Skeletal muscle satellite cell (primary cell): ENCODE measurements around the gene LRIG2. TPM values are rescaled to one million over a fixed set of nuclear protein-coding genes. Genes with fewer than 3 reads are reported as not detected.
"Not testable (repeated sequence)": the region's sequence is repeated elsewhere in the genome, so short reads cannot be mapped to it uniquely, and the experiment has no call there.

ENCODE experiments used
- H3K27me3 ChIP-seq: 2 replicates; pipeline ENCODE4 v1.7.0; 2013; ENCODE audit warnings: low read length; ENCODE audit not compliant: control insufficient read depth, insufficient read depth
- H3K36me3 ChIP-seq: 2 replicates; pipeline ENCODE4 v1.7.0; 2013; ENCODE audit warnings: mild to moderate bottlenecking, control low read depth, low read length; ENCODE audit not compliant: insufficient read depth
- H3K4me1 ChIP-seq: 2 replicates; pipeline ENCODE4 v1.7.0; 2013; ENCODE audit warnings: low read length; ENCODE audit not compliant: control insufficient read depth, insufficient read depth
- H3K4me2 ChIP-seq: 2 replicates; pipeline ENCODE4 v1.7.0; 2013; ENCODE audit warnings: mild to moderate bottlenecking, low read length
- H3K4me3 ChIP-seq: 2 replicates; pipeline ENCODE4 v1.7.0; 2013; ENCODE audit warnings: low read length
- H3K9ac ChIP-seq: 2 replicates; pipeline ENCODE4 v1.7.0; 2013; ENCODE audit warnings: mild to moderate bottlenecking, low read depth, low read length, moderate library complexity
- H3K9me3 ChIP-seq: replicated peaks from 2 replicates; pipeline ENCODE4 v1.7.0; 2013; ENCODE audit warnings: mild to moderate bottlenecking, control low read depth, low read length
- total RNA-seq: library from RNA; depleted of rRNA; stranded (reverse); fragments of >200 nt; gene quantifications from 2 replicates; pipeline ENCODE4 v1.2.3, GENCODE V29; 2012; rRNA removed

The LRIG2 gene, protein sequence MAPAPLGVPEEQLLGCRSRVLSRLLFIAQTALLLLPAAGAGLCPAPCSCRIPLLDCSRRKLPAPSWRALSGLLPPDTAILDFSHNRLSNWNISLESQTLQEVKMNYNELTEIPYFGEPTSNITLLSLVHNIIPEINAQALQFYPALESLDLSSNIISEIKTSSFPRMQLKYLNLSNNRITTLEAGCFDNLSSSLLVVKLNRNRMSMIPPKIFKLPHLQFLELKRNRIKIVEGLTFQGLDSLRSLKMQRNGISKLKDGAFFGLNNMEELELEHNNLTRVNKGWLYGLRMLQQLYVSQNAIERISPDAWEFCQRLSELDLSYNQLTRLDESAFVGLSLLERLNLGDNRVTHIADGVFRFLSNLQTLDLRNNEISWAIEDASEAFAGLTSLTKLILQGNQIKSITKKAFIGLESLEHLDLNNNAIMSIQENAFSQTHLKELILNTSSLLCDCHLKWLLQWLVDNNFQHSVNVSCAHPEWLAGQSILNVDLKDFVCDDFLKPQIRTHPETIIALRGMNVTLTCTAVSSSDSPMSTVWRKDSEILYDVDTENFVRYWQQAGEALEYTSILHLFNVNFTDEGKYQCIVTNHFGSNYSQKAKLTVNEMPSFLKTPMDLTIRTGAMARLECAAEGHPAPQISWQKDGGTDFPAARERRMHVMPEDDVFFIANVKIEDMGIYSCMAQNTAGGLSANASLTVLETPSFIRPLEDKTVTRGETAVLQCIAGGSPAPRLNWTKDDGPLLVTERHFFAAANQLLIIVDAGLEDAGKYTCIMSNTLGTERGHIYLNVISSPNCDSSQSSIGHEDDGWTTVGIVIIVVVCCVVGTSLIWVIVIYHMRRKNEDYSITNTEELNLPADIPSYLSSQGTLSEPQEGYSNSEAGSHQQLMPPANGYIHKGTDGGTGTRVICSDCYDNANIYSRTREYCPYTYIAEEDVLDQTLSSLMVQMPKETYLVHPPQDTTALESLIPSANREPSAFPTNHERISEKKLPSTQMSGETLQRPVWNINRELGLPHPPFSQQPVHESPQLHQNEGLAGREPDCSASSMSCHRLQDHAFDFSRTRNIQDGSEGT
- 7.9 and 17.2 TPM in 2 replicates for total RNA-seq

DNA sequence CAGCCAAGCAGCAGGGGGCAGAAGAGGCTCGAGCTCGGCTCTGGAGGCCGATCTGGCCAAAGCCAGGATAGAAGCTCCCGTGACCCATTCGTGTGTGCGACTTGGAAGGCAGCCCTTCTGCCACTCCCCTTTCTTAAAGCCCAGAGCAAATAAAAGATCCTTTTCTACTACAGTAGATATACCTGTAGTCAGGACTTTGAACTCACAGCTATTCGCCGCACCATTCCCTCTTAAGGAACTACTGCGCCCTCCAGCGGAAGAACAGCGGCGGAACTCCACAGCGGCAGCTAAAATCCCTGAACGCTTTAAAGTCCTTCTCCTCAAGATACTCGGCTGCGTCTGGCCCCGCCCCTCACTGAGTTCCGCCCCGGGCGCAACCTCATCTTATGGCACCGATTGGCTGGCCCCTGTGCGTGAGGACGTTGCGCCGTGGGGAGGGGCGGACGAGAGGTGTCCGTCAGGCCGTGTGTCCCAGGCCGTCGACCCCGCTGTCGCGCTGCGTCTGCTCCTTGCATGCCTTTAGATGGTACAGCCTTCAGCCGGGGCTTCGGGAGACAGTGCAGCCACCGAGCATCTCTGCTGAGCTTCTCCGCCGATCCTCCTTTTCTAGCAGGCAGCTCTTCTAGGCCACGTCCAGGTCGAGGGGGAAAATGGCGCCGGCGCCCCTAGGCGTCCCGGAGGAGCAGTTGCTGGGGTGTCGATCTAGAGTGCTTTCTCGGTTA lies at the start of gene LRIG2:
TSS of gene LRIG2 (plus strand) at position 442 of the 722 bp plus-strand sequence. CDS start at position 651, 209 bp downstream.
- Histone ChIP-seq H3K9ac (peak within 1 kb of the TSS; percentile 88), H3K4me3 (peak within 1 kb of the TSS; percentile 92), H3K4me2 (peak within 1 kb of the TSS; percentile 86), H3K9me3 (no peaks in the 10 kb centered on the region), H3K27me3 (no peaks in the 10 kb centered on the region), H3K4me1 (peaks cover 9% of the 10 kb centered on the region), H3K36me3 (no peaks in the 10 kb centered on the region)

DNA sequence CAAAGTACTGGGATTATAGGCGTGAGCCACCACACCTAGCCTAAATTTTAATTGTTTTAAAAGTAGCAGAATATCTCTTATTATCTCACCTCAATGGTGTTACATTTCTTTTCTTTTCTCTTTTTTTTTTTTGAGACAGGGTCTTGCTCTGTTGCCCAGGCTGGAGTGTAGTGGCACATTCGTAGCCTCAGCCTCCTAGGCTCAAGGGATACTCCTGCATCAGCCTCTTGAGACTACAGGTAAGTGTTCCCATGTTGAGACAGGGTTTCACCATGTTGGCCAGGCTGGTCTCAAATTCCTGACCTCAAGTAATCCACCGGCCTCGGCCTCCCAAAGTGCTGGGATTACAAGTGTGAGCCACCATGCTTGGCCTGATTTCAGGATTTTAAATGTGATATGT lies 49.7 kb upstream of the LRIG2 start:
- H3K4me2 ChIP-seq, H3K36me3 ChIP-seq, H3K27me3 ChIP-seq, H3K4me1 ChIP-seq, H3K4me3 ChIP-seq, H3K9me3 ChIP-seq, H3K9ac ChIP-seq: not testable (repeated sequence)

DNA sequence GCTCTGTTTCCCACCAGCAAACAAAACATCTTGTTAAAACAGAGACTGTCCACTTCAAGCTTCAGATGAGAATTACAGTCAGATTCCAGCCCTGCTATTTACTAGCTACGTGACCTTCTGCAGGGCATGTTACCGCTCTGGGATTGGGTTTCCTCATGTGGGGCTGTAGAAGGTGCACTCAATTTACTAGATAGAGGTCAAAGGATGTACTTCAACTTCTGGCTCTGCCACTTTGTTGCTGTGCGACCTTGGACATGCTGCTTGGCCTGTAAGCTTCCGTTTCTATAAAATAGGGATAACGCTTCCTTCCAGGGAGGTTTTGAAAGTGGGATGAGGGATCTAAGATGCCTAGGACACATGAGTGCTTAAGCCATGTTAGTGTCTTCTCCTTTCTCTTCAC lies 46.0 kb upstream of the LRIG2 start:
- Histone ChIP-seq H3K36me3 (no peaks in the 10 kb centered on the region), H3K4me1 (no peaks in the 10 kb centered on the region), H3K9ac (no peak overlapping the region), H3K27me3 (no peaks in the 10 kb centered on the region), H3K4me3 (no peak overlapping the region), H3K9me3 (no peaks in the 10 kb centered on the region), H3K4me2 (no peak overlapping the region)

DNA sequence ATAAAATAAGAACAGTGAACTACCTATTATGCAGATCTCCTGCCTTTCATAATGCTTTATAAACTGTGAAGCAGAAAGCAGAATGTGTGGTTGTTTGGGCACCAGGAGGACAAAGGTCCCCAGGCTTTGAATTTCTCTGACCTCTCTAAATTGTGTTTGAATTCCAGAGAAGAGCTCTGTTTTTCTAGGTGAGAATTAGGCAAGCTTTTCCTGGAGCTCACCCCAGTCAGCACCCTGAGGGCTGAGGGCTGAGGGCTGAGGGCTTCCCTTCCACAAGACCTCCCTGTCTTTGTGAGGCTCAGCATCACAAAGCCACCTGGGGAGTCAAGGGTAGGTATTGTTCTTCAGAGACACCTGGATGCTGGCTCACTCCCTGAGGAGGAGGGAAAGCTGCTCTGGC lies 45.5 kb upstream of the LRIG2 start:
- Histone ChIP-seq H3K27me3 (no peaks in the 10 kb centered on the region), H3K4me2 (no peak overlapping the region), H3K9ac (no peak overlapping the region), H3K4me1 (no peaks in the 10 kb centered on the region), H3K9me3 (no peaks in the 10 kb centered on the region), H3K36me3 (no peaks in the 10 kb centered on the region), H3K4me3 (no peak overlapping the region)

DNA sequence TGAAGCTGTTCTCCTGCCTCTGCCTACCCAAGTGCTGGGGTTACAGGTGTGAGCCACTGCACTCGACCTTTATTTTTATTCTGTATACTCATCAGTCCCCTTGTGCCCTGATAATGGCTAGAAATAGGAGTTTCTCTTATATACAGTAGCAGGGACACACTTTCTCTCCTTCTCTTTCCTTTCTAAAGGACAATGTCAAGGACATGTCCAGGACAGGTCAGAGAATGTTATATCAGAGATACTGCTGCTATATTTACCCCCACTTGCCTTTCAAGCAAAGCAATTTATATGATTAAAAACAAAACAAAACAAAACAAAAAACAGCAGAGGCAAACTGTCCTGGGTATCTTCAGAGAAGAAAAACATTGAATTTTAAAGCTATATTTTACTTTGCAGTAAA lies 43.2 kb upstream of the LRIG2 start:
- H3K36me3 ChIP-seq: no peaks in the 10 kb centered on the region
- no peaks in the 10 kb centered on the region for H3K27me3 ChIP-seq
- H3K9me3 ChIP-seq: no peaks in the 10 kb centered on the region
- H3K9ac ChIP-seq: no peak overlapping the region
- H3K4me1 ChIP-seq: no peaks in the 10 kb centered on the region
- no peak overlapping the region for H3K4me2 ChIP-seq
- no peak overlapping the region for H3K4me3 ChIP-seq

DNA sequence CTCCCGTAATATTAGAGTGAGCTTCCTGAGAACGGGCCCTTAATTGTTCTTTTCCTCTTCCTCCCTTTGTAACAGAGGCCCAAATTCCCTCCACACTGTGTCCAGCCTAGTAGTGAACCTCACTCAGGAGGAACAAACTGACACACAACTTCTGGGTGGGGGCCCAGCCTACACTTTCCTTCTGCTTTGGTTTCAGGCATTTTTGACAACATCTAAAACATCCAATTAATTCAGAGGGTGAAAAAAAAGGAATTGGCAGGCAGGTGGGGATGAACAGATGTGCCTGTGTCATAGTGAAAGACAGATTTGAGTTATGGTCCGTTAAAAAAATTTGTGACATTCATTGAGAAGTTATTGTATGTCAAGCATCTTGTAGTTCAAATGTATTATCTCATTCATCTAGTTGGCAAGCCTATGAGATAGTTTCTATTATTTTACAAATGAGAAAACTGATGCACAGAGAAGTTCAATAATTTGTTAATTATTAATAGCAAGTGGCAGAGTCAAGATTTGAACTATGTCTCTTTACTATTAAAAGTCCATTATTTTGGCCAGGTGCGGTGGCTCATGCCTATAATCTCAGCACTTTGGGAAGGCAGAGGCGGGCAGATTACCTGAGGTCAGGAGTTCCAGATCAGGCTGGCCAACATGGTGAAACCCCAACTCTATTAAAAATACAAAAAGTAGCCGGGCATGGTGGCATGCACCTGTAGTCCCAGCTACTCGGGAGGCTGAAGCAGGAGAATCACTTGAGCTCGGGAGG lies 41.6 kb upstream of the LRIG2 start:
- Histone ChIP-seq H3K4me3 (no peak overlapping the region), H3K9me3 (no peaks in the 10 kb centered on the region), H3K9ac (no peak overlapping the region), H3K4me2 (no peak overlapping the region), H3K4me1 (no peaks in the 10 kb centered on the region), H3K27me3 (no peaks in the 10 kb centered on the region), H3K36me3 (no peaks in the 10 kb centered on the region)

DNA sequence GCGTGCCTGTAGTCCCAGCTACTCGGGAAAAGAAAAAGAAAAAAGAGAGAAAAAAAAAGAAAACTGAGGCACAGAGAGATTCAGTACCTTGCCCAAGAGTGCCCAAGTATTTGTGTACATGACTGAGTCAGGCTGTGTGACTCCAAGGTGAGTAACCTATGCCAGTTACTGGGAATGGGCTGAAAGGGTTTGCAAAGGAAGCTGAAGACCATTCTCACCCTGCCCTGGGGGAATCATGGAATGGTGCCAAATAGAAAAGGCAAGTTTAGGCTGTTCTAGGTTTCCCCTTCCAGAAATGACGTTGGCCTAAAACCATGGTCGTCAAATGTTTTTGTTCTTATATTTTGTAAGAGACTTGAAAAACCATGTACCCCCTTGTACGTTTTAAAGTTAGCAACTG lies 37.9 kb upstream of the LRIG2 start:
- Histone ChIP-seq H3K9ac (no peak overlapping the region), H3K4me2 (no peak overlapping the region), H3K9me3 (no peaks in the 10 kb centered on the region), H3K4me1 (peaks cover 4% of the 10 kb centered on the region), H3K36me3 (no peaks in the 10 kb centered on the region), H3K27me3 (no peaks in the 10 kb centered on the region), H3K4me3 (no peak overlapping the region)

DNA sequence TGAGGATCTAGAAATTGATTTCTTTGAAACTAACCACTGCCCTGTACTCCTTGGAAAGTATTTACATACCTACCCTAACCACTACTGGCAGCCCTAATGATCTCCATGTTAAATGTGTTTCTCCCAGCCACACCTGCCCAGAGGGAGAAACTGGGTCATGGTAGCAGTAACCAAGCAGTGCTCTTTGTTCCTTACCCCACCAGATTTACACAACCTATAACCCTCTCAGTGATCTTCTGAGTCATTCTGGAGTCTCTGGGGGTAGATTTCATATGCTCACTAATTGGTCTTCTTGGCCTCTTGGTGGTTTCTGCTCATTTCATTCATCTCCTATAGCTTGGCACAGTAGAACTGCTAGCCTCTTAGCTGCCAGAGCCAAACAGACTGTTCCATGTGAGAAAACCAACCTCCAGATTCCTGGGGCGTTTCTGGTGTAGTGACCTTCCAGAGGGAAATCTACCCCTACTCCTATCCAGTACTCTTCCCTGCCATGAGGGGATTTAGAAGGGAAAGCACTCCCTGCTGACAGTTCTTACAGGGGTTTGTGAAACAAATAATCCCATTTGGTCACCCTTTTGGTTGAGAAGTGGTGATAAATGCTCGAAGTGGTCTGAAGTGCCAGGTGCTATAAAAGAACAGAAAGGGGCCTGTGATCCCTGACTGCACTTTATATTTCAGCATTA lies 36.2 kb upstream of the LRIG2 start:
- no peak overlapping the region for H3K4me2 ChIP-seq
- H3K9ac ChIP-seq: no peak overlapping the region
- H3K36me3 ChIP-seq: no peaks in the 10 kb centered on the region
- H3K4me3 ChIP-seq: no peak overlapping the region
- peaks cover 7% of the 10 kb centered on the region for H3K4me1 ChIP-seq
- H3K9me3 ChIP-seq: no peaks in the 10 kb centered on the region
- H3K27me3 ChIP-seq: no peaks in the 10 kb centered on the region

DNA sequence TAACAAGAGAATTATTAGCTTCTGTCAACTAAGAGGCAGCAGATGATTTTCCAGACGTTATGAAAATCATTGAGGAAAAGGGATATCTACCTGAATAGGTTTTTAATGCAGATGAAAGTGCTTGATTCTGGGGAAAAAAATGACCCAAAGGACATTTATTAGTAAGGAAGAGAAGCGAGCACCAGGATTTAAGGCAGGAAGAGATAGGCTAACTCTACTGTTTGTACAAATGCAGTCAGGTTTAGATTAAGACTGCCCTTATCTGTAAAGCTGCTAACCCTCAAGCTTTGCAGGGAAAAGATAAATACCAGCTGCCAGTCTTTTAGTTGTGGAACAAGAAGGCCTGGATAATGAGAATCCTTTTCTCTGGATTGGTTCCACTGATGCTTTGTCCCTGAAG lies 33.0 kb upstream of the LRIG2 start:
- Histone ChIP-seq H3K36me3 (no peaks in the 10 kb centered on the region), H3K4me3 (no peak overlapping the region), H3K9me3 (no peaks in the 10 kb centered on the region), H3K4me1 (peaks cover 27% of the 10 kb centered on the region), H3K4me2 (no peak overlapping the region), H3K9ac (no peak overlapping the region), H3K27me3 (no peaks in the 10 kb centered on the region)

DNA sequence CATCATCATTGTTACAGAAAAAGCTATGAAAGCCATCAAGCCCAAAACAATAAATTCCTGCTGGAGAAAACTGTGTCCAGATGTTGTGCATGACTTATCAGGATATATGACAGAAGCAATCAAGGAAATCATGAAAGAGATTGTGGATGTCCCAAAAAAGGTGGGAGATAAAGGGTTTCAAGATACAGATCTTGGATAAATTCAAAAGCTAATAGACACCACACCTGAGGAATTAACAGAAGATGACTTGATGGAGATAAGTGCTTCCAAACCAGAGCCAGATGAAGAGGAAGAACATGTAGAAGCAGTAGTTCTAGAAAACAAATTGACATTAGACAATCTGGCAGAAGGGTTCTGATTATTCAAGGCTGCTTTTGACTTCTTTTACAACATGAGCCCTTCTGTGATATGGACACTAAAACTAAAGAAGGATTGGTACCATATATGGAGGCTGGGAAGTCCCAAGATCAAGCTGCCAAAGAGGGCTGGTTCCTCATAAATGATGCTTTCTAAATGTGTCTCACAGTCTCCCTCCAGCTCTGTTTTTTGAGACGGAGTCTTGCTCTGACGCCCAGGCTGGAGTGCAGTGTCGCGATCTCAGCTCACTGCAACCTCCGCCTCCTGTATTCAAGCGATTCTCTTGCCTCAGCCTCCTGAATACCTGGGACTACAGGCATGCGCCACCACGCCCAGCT lies 32.1 kb upstream of the LRIG2 start:
- peaks cover 27% of the 10 kb centered on the region for H3K4me1 ChIP-seq
- no peak overlapping the region for H3K9ac ChIP-seq
- no peaks in the 10 kb centered on the region for H3K27me3 ChIP-seq
- no peaks in the 10 kb centered on the region for H3K9me3 ChIP-seq
- no peak overlapping the region for H3K4me2 ChIP-seq
- no peaks in the 10 kb centered on the region for H3K36me3 ChIP-seq
- H3K4me3 ChIP-seq: no peak overlapping the region
